DLD1 (cell line): ENCODE measurements around the gene SIRT2.

Experiments used
- in situ Hi-C: cut with HindIII; loops from 2 replicates; pipeline ENCODE4 v1.10.0; 2017; ENCODE audit warnings: low sequenced_read_pairs

SIRT2 gene

GRCh38 chr19:38920602-38921419, 21.4 kb upstream of the SIRT2 start:
- in situ Hi-C loops = no loop called here

GRCh38 chr19:38919837-38920601, 20.6 kb upstream of the SIRT2 start:
- in situ Hi-C loops = no loop called here

GRCh38 chr19:38918526-38918925, 19.1 kb upstream of the SIRT2 start:
- in situ Hi-C loops = no loop called here

- in situ Hi-C loops = no loop called here
Measured at GRCh38 chr19:38917921-38918491, 18.6 kb upstream of the SIRT2 start.

GRCh38 chr19:38917516-38917915, 18.1 kb upstream of the SIRT2 start:
- in situ Hi-C loops = no loop called here

- in situ Hi-C loops = no loop called here
Measured at GRCh38 chr19:38915329-38916321, 16.2 kb upstream of the SIRT2 start.

DNA sequence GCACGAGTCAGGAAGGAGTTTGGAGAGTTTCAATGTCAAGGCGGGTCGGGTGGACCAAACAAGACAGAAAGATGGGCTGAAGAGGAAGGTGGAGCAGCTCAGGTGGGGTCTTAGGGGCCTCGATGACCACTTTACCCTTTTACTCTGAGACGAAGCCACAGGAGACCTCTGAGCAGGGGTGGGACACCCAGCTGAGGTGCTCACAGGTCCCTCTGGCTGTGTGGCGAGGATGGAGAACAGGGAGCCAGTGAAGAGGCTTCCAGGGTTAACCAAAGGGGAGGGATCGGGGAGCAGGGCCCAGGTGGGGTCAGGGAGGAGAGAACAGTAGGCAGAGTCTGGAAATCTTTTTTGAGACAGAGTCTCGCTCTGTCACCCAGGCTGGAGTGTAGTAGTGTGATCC, 14.5 kb upstream of the SIRT2 start:
- in situ Hi-C loops = no loop called here

- in situ Hi-C loops = no loop called here
Measured at GRCh38 chr19:38912600-38913514, 13.4 kb upstream of the SIRT2 start.

GRCh38 chr19:38911388-38912001, 12.1 kb upstream of the SIRT2 start:
- in situ Hi-C loops = no loop called here

DNA sequence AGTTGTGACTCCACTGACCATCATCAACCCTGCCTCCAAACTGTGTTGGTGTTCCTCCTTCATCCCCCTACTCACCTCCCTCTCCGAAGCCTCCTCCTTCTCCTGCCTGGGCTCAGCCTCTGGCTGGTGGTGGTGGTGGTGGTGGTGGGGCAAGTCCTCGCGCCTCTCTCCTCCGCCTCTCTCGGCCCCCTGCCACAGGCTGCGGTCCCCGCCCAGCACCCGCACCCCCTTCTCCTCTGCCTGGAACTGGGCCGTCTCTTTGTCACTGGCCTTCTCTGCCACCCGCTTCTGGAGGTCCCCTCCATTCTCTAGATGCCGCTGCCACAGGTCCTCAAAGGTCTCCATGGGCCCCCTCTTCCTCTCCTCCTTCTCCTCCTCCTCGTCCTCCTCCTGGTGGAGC, 11.1 kb upstream of the SIRT2 start:
- in situ Hi-C loops = no loop called here

DNA sequence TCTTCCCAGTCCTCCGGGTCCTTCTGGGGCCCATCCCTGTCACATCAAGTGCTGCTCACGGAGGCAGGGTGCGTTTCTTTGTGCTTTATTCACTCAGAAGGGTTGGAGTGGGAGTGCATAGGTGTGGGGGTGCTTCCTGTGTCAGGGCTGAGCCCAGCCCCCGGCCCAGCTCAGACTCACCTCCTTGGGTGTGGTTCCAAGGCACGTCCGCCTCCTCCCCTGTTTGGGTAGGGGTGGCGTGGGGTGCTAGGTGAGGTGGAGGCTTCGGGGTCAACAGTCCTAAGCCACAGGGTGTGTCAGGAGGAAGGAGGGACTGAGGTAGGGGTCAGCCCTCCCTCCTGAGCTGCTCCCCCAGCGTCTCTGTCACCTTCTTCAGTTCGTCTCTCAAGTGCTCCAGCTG, 9.5 kb upstream of the SIRT2 start:
- in situ Hi-C loops = no loop called here

DNA sequence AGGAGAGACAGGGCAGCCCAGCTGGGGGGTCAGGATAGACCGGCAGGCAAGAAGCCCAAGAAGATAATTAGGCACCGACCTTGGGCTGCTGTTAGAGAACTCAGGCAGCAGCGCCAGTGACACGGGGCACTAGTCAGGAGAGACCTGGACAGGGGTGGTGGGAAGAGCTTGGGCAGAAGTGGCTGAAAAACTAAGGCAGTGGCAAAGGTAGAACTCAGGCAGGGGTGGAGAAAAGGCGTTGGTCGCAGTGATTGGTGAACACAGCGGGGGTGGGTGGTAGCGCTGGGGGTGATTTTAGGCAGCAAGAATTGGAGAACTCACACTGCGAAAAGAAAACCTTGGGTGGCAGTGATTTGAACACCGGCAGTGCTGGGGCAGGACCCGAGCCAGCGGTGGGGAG, 8.3 kb upstream of the SIRT2 start:
- in situ Hi-C loops = no loop called here

GRCh38 chr19:38907227-38907626, 7.8 kb upstream of the SIRT2 start:
- in situ Hi-C loops = no loop called here

DNA sequence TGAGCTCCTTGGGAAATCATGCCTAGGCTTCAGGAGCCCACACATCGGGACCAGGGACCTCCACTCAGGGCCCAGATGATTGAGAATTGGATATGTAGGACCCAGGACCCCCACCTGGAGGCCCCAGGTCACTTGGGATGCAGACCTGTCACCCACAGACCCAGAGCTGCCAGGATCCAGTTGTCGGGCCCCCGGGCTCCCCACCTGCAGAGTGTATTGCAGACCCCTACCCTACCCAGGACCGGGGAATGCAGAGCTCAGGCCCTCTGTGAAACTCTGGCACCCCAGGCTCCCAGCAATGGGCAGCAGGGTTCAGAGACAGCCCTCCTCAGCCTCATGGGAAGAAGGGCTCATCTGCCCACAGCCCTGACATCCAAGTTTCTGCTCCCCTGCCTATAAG, 6.2 kb upstream of the SIRT2 start:
- in situ Hi-C loops = no loop called here

DNA sequence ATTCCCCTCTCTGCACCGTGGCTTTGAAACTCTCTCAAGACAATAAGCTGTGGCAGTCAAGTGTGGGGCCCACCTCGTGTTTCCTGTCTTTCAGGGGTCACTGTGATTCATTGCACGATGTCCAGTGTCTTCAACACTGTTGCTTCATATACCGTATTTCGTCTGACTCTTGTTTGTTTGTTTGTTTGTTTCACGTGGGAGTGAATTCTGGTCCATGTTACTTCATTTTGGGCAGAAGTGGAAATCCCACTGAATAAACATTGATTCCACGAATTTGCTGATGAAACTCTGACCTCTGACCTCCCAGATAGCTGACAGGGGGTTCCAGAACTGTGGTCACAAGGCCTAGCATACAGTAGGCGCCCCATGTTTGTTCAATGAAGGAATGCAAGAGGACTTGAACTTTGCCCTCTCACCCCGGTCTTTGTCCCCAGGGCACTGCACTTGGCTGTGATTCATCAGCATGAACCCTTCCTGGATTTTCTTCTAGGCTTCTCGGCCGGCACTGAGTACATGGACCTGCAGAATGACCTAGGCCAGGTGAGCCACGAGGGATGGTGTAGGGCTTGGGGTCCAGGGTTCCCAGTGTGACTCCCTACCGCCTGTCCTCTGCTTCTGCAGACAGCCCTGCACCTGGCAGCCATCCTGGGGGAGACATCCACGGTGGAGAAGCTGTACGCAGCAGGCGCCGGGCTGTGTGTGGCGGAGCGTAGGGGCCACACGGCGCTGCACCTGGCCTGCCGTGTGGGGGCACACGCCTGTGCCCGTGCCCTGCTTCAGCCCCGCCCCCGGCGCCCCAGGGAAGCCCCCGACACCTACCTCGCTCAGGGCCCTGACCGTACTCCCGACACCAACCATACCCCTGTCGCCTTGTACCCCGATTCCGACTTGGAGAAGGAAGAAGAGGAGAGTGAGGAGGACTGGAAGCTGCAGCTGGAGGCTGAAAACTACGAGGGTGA, 5.4 kb upstream of the SIRT2 start:
- in situ Hi-C loops = no loop called here

GRCh38 chr19:38901683-38902082, 2.3 kb upstream of the SIRT2 start:
- in situ Hi-C loops = no loop called here

GRCh38 chr19:38900743-38901190, 1.3 kb upstream of the SIRT2 start:
- in situ Hi-C loops = no loop called here

DNA sequence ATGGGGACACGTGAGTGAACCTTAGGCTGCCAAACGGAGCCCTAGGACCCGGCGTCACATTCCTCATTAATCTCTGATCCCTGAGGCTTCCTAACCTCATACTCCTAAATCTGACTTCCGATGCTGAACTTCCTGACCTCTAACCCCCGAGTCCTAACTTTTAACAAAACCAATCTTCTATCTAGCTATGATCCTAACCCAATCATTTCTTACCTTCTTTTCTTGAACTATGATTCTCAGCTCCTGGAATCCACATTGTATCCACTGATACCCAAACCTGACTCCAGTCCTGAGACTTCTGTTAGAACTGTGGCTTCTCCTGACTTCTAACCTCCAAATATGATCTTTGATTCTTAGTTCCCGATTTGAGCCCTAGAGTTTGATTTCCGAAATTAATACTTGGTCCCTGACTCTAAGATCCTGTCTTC, 798 bp upstream of the SIRT2 start:
- in situ Hi-C loops = no loop called here
